ENCODE data around the gene HMCES.

Gene HMCES

GRCh38 chr3:129313415-129313664 is 34.7 kb downstream of the HMCES start:
- TF ChIP-seq CTCF (IDR thresholded peaks at IDR 0.05; ENCODE audit: extremely low read depth, missing control alignments), result no peak
- DNase-seq (ENCODE audit: low spot score), result no peak

GRCh38 chr3:129313665-129314385 is 35.2 kb downstream of the HMCES start:
- no peak for TF ChIP-seq CTCF (IDR thresholded peaks at IDR 0.05; ENCODE audit: extremely low read depth, missing control alignments)
- DNase-seq (ENCODE audit: low spot score), result no peak

- peak; percentile 43 for TF ChIP-seq CTCF (IDR thresholded peaks at IDR 0.05; ENCODE audit: extremely low read depth, missing control alignments)
Measured at GRCh38 chr3:129314386-129315222, 35.9 kb downstream of the HMCES start.

GRCh38 chr3:129315223-129315997 is 36.7 kb downstream of the HMCES start:
- TF ChIP-seq CTCF (IDR thresholded peaks at IDR 0.05; ENCODE audit: extremely low read depth, missing control alignments), result no peak
- peak; percentile 69 for DNase-seq (ENCODE audit: low spot score)

More at GRCh38 chr3:129314386-129315222, 35.9 kb downstream of the HMCES start:
- DNase-seq (ENCODE audit: low spot score), result peak; percentile 90

DNA sequence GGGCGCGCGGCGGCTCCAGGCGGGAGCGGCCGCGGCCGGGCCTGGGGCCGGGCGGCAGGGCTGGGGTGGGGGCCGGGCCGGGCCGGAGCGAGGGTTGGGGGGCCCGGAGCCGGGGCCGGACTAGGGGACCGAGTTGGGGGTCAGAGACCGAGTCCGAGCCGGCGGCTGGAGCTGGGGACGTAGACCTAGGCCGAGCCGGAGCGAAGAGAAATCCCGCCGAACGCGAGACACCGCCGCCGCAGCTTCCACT is 37.3 kb downstream of the HMCES start:
- no peak for TF ChIP-seq CTCF (IDR thresholded peaks at IDR 0.05; ENCODE audit: extremely low read depth, missing control alignments)
- no peak for DNase-seq (ENCODE audit: low spot score)

- peak; percentile 90 for DNase-seq (ENCODE audit: low spot score)
- peak; percentile 71 for TF ChIP-seq CTCF (IDR thresholded peaks at IDR 0.05; ENCODE audit: extremely low read depth, missing control alignments)
Measured at GRCh38 chr3:129316248-129317013, 37.8 kb downstream of the HMCES start.
